SU-DHL-6 (cell line): Measurements from ENCODE around the gene HEBP2.

Source experiments
- H2AFZ ChIP-seq: fragments of 200-600 bp; sonication (generic); 2 replicates; pipeline ENCODE4 v1.6.1; 2014; ENCODE audit warnings: low read depth, mild to moderate bottlenecking, moderate library complexity, mixed read lengths, antibody characterized with exemption, low read length; ENCODE audit not compliant: severe bottlenecking
- H3F3A ChIP-seq: fragments of 200-600 bp; shearing (Covaris generic); 2 replicates; pipeline ENCODE4 v1.6.0; 2016; ENCODE audit warnings: antibody characterized with exemption, mild to moderate bottlenecking; ENCODE audit not compliant: insufficient read depth
- H3K27ac ChIP-seq: fragments of 200-600 bp; sonication (generic); 2 replicates; pipeline ENCODE4 v1.5.1; 2016; ENCODE audit warnings: low read depth, mild to moderate bottlenecking, low read length, moderate library complexity, mixed read lengths
- H3K27me3 ChIP-seq: fragments of 200-600 bp; sonication (generic), shearing (Covaris generic); 2 replicates; pipeline ENCODE4 v1.6.0; 2014; ENCODE audit warnings: mild to moderate bottlenecking, low read length
- H3K36me3 ChIP-seq: fragments of 200-600 bp; sonication (generic); 2 replicates; pipeline ENCODE4 v1.6.1; 2014; ENCODE audit warnings: mild to moderate bottlenecking, low read length, mixed read lengths
- H3K4me2 ChIP-seq: fragments of 300-600, 200-600 bp; shearing (Covaris generic), sonication (generic); 2 replicates; pipeline ENCODE4 v1.6.0; 2014; ENCODE audit warnings: low read length, low read depth, mild to moderate bottlenecking; ENCODE audit not compliant: poor library complexity, severe bottlenecking
- H3K4me3 ChIP-seq: fragments of 200-600 bp; sonication (generic); 2 replicates; pipeline ENCODE4 v1.5.1; 2014; ENCODE audit warnings: antibody characterized with exemption, low read length, mild to moderate bottlenecking, mixed read lengths; ENCODE audit not compliant: insufficient read depth, poor library complexity, severe bottlenecking
- H3K79me2 ChIP-seq: fragments of 200-600 bp; sonication (generic); 2 replicates; pipeline ENCODE4 v1.6.1; 2014; ENCODE audit warnings: mild to moderate bottlenecking, low read length, moderate library complexity; ENCODE audit not compliant: insufficient read depth
- H3K9ac ChIP-seq: fragments of 200-600 bp; sonication (generic); 2 replicates; pipeline ENCODE4 v1.7.0; 2014; ENCODE audit warnings: mild to moderate bottlenecking, low read length
- H3K9me2 ChIP-seq: fragments of 200-600 bp; sonication (generic); replicated peaks from 2 replicates; pipeline ENCODE4 v1.6.1; 2014; ENCODE audit warnings: low read length; ENCODE audit not compliant: insufficient read depth
- H3K9me3 ChIP-seq: fragments of 200-600 bp; sonication (generic); 2 replicates; pipeline ENCODE4 v1.6.1; 2014; ENCODE audit warnings: low read length, mixed read lengths; ENCODE audit not compliant: insufficient read depth
- H4K20me1 ChIP-seq: fragments of 200-600 bp; sonication (generic); 2 replicates; pipeline ENCODE4 v1.6.1; 2014; ENCODE audit warnings: low read depth, mild to moderate bottlenecking, antibody characterized with exemption, low read length, moderate library complexity, mixed read lengths
- CTCF ChIP-seq: fragments of 200-600 bp; sonication (generic); IDR thresholded peaks from one replicate; pipeline ENCODE4 v1.5.1; 2017; ENCODE audit warnings: antibody characterized with exemption, mild to moderate bottlenecking, low read length, moderate library complexity; ENCODE audit not compliant: insufficient read depth, poor library complexity, severe bottlenecking
- EZH2phosphoT487 ChIP-seq: fragments of 200-600 bp; sonication (generic), shearing (Covaris generic); conservative IDR thresholded peaks from 2 replicates; pipeline ENCODE4 v1.6.1; 2018; ENCODE audit warnings: mild to moderate bottlenecking, antibody characterized with exemption, low read length, moderate library complexity, mixed read lengths

HEBP2 gene

GRCh38 chr6:138370631-138371451 is 33.2 kb upstream of the HEBP2 start:
- H3K79me2 ChIP-seq = no peaks in the 10 kb centered on the region
- no peak overlapping the region for H2AFZ ChIP-seq
- H4K20me1 ChIP-seq = no peaks in the 10 kb centered on the region
- TF ChIP-seq CTCF = no peak
- no peak overlapping the region for H3K9ac ChIP-seq
- no peaks in the 10 kb centered on the region for H3K9me2 ChIP-seq
- no peaks in the 10 kb centered on the region for H3K36me3 ChIP-seq
- H3K4me3 ChIP-seq = no peak overlapping the region
- no peak overlapping the region for H3K27ac ChIP-seq
- H3F3A ChIP-seq = no peaks in the 10 kb centered on the region
- no peak overlapping the region for H3K4me2 ChIP-seq
- no peaks in the 10 kb centered on the region for H3K9me3 ChIP-seq
- no peaks in the 10 kb centered on the region for H3K27me3 ChIP-seq

- no peak overlapping the region for H3K4me2 ChIP-seq
- H3K36me3 ChIP-seq = no peaks in the 10 kb centered on the region
- H4K20me1 ChIP-seq = no peaks in the 10 kb centered on the region
- H3K9me3 ChIP-seq = no peaks in the 10 kb centered on the region
- no peaks in the 10 kb centered on the region for H3F3A ChIP-seq
- no peaks in the 10 kb centered on the region for H3K27me3 ChIP-seq
- H3K9me2 ChIP-seq = no peaks in the 10 kb centered on the region
- no peaks in the 10 kb centered on the region for H3K79me2 ChIP-seq
- no peak overlapping the region for H3K27ac ChIP-seq
- no peak overlapping the region for H2AFZ ChIP-seq
- TF ChIP-seq CTCF (no peak), EZH2phosphoT487 (no peak)
- no peak overlapping the region for H3K4me3 ChIP-seq
- H3K9ac ChIP-seq = no peak overlapping the region
These were observed 32.6 kb upstream of the HEBP2 start for GRCh38 chr6:138371452-138371711.

- no peak overlapping the region for H2AFZ ChIP-seq
- H3K4me2 ChIP-seq = no peak overlapping the region
- H3K9me2 ChIP-seq = no peaks in the 10 kb centered on the region
- H3K27ac ChIP-seq = no peak overlapping the region
- no peak for TF ChIP-seq EZH2phosphoT487
- no peak for TF ChIP-seq CTCF
- no peaks in the 10 kb centered on the region for H3K9me3 ChIP-seq
- H3K27me3 ChIP-seq = no peaks in the 10 kb centered on the region
- H3K36me3 ChIP-seq = no peaks in the 10 kb centered on the region
- H3F3A ChIP-seq = no peaks in the 10 kb centered on the region
- H3K9ac ChIP-seq = no peak overlapping the region
- H3K4me3 ChIP-seq = no peak overlapping the region
- no peaks in the 10 kb centered on the region for H4K20me1 ChIP-seq
- no peaks in the 10 kb centered on the region for H3K79me2 ChIP-seq
These were observed 32.3 kb upstream of the HEBP2 start for GRCh38 chr6:138371720-138372119.
